Liver (tissue), 2 donors: ENCODE data around the gene KAT6B.

Experiments used
- TF ChIP-seq, protein P1 (sequence below): fragments of 150-350 bp; IDR thresholded peaks from 2 replicates; pipeline ENCODE4 v1.5.1; 2017; ENCODE audit warnings: improper control_type of control experiment, low read depth, low read length; ENCODE audit not compliant: missing input control
- TF ChIP-seq, protein P2 (sequence below): IDR thresholded peaks from 2 replicates; pipeline ENCODE4 v1.6.1; 2016; ENCODE audit warnings: antibody characterized with exemption, mild to moderate bottlenecking
- donor health status: healthy.

DNA sequence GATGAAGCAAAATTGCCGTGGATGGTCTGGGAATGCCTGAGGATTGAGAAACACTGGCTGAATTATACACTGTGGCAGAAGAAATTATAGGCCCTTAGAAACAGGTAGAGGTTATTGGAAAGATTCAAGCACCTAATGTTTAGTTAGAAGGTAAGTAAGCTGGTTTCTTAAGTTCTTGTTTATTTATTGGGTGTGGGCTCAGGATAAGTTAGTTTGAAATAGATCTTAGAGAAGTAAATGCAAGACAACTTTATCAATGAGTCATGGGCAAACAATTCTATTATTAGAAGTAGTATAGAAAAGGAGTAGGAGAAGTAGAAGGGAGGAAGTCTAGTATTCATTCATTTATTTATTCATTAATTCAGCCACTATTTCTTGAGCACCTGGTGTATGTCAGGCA, 96.5 kb downstream of the KAT6B start:
- TF ChIP-seq, protein P1, sequence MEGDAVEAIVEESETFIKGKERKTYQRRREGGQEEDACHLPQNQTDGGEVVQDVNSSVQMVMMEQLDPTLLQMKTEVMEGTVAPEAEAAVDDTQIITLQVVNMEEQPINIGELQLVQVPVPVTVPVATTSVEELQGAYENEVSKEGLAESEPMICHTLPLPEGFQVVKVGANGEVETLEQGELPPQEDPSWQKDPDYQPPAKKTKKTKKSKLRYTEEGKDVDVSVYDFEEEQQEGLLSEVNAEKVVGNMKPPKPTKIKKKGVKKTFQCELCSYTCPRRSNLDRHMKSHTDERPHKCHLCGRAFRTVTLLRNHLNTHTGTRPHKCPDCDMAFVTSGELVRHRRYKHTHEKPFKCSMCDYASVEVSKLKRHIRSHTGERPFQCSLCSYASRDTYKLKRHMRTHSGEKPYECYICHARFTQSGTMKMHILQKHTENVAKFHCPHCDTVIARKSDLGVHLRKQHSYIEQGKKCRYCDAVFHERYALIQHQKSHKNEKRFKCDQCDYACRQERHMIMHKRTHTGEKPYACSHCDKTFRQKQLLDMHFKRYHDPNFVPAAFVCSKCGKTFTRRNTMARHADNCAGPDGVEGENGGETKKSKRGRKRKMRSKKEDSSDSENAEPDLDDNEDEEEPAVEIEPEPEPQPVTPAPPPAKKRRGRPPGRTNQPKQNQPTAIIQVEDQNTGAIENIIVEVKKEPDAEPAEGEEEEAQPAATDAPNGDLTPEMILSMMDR: no peak
- TF ChIP-seq, protein P2, sequence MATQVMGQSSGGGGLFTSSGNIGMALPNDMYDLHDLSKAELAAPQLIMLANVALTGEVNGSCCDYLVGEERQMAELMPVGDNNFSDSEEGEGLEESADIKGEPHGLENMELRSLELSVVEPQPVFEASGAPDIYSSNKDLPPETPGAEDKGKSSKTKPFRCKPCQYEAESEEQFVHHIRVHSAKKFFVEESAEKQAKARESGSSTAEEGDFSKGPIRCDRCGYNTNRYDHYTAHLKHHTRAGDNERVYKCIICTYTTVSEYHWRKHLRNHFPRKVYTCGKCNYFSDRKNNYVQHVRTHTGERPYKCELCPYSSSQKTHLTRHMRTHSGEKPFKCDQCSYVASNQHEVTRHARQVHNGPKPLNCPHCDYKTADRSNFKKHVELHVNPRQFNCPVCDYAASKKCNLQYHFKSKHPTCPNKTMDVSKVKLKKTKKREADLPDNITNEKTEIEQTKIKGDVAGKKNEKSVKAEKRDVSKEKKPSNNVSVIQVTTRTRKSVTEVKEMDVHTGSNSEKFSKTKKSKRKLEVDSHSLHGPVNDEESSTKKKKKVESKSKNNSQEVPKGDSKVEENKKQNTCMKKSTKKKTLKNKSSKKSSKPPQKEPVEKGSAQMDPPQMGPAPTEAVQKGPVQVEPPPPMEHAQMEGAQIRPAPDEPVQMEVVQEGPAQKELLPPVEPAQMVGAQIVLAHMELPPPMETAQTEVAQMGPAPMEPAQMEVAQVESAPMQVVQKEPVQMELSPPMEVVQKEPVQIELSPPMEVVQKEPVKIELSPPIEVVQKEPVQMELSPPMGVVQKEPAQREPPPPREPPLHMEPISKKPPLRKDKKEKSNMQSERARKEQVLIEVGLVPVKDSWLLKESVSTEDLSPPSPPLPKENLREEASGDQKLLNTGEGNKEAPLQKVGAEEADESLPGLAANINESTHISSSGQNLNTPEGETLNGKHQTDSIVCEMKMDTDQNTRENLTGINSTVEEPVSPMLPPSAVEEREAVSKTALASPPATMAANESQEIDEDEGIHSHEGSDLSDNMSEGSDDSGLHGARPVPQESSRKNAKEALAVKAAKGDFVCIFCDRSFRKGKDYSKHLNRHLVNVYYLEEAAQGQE: no peak
